ENCODE data around the gene UBN1.

The UBN1 gene

GRCh38 chr16:4870138-4870671 is 22.9 kb downstream of the UBN1 start:
- no peak for TF ChIP-seq CTCF (IDR thresholded peaks at IDR 0.05; ENCODE audit: low read depth, low read length)
- Histone ChIP-seq H3K4me1 (no peaks in the 10 kb centered on the region), H3K36me3 (peaks cover 59% of the 10 kb centered on the region), H3K9me3 (no peaks in the 10 kb centered on the region), H3K4me3 (ENCODE audit: low read depth, low read length) (no peak overlapping the region), H3K27me3 (no peaks in the 10 kb centered on the region)
- DNase-seq: no peak

- Histone ChIP-seq H3K4me3 (ENCODE audit: low read depth, low read length) (no peak overlapping the region), H3K27me3 (no peaks in the 10 kb centered on the region), H3K4me1 (no peaks in the 10 kb centered on the region), H3K36me3 (peaks cover 64% of the 10 kb centered on the region), H3K9me3 (no peaks in the 10 kb centered on the region)
- TF ChIP-seq CTCF (IDR thresholded peaks at IDR 0.05; ENCODE audit: low read depth, low read length): no peak
- no peak for DNase-seq
Observed at GRCh38 chr16:4871071-4871470, 23.8 kb downstream of the UBN1 start.

- H3K36me3 ChIP-seq: peaks cover 77% of the 10 kb centered on the region
- H3K4me1 ChIP-seq: no peaks in the 10 kb centered on the region
Observed at GRCh38 chr16:4873091-4873490, 25.8 kb downstream of the UBN1 start.

GRCh38 chr16:4874666-4875065 is 27.4 kb downstream of the UBN1 start:
- DNase-seq: no peak
- Histone ChIP-seq H3K36me3 (peaks cover 81% of the 10 kb centered on the region), H3K4me1 (no peaks in the 10 kb centered on the region), H3K27me3 (no peaks in the 10 kb centered on the region), H3K9me3 (no peaks in the 10 kb centered on the region), H3K4me3 (ENCODE audit: low read depth, low read length) (no peak overlapping the region)
- TF ChIP-seq CTCF (IDR thresholded peaks at IDR 0.05; ENCODE audit: low read depth, low read length): no peak

More at GRCh38 chr16:4873091-4873490, 25.8 kb downstream of the UBN1 start:
- Histone ChIP-seq H3K9me3 (no peaks in the 10 kb centered on the region), H3K4me3 (ENCODE audit: low read depth, low read length) (no peak overlapping the region), H3K27me3 (no peaks in the 10 kb centered on the region)
- DNase-seq: no peak
- no peak for TF ChIP-seq CTCF (IDR thresholded peaks at IDR 0.05; ENCODE audit: low read depth, low read length)

GRCh38 chr16:4876646-4877379 is 29.5 kb downstream of the UBN1 start:
- Histone ChIP-seq H3K9me3 (no peaks in the 10 kb centered on the region), H3K4me1 (peaks cover 1% of the 10 kb centered on the region), H3K36me3 (peaks cover 80% of the 10 kb centered on the region), H3K4me3 (ENCODE audit: low read depth, low read length) (no peak overlapping the region), H3K27me3 (no peaks in the 10 kb centered on the region)
- TF ChIP-seq CTCF (IDR thresholded peaks at IDR 0.05; ENCODE audit: low read depth, low read length): no peak
- DNase-seq: no peak

- Histone ChIP-seq H3K9me3 (no peaks in the 10 kb centered on the region), H3K36me3 (peaks cover 80% of the 10 kb centered on the region), H3K27me3 (no peaks in the 10 kb centered on the region), H3K4me1 (peaks cover 4% of the 10 kb centered on the region), H3K4me3 (ENCODE audit: low read depth, low read length) (no peak overlapping the region)
- DNase-seq: no peak
- TF ChIP-seq CTCF (IDR thresholded peaks at IDR 0.05; ENCODE audit: low read depth, low read length): no peak
Observed at GRCh38 chr16:4877380-4877685, 30.1 kb downstream of the UBN1 start.
